Neural progenitor cell (in vitro differentiated cells): ENCODE measurements around the gene RXRA.

Source experiments
- CTCF ChIP-seq: fragments of 200-600 bp; sonication (generic); IDR thresholded peaks from 2 replicates; pipeline ENCODE4 v1.5.1; 2017; ENCODE audit warnings: antibody characterized with exemption, mild to moderate bottlenecking
- EZH2 ChIP-seq: fragments of 200-600 bp; sonication (generic); IDR thresholded peaks from 2 replicates; pipeline ENCODE4 v1.6.1; 2017; ENCODE audit warnings: antibody characterized with exemption, mild to moderate bottlenecking, moderate library complexity

- TF ChIP-seq EZH2 (no peak), CTCF (no peak)
Observed at GRCh38 chr9:134295746-134296250, 30.5 kb upstream of the RXRA start.
